Gastrocnemius medialis (tissue), 4 donors: ENCODE data around the gene NKX1-2. TPM values are rescaled to one million over a fixed set of nuclear protein-coding genes. Genes with fewer than 3 reads are reported as not detected.

Experiments used
- ATAC-seq, 2 donors: fragments of 150-250 bp; one replicate each; pipeline ENCODE4 v1.9.1; 2016
- DNase-seq, 2 donors: peaks; one replicate each; pipeline ENCODE4 v3.0.0-alpha.2; 2019
- H3K27ac ChIP-seq, 4 donors: fragments of 200-600 bp; sonication (generic); 1 replicate in 1 of 4; 2 replicates in 3 of 4; pipeline ENCODE4 v1.5.1; 2016 to 2018; ENCODE audit warnings: mild to moderate bottlenecking in 2 of 4, moderate library complexity in 1 of 4
- H3K27me3 ChIP-seq, 3 donors: fragments of 200-600 bp; sonication (generic) in 2 of 3; 1 replicate in 1 of 3; 2 replicates in 2 of 3; pipeline versions ENCODE4 v1.5.1 to v1.6.0; 2016 to 2019; ENCODE audit warnings: mild to moderate bottlenecking in 1 of 3, moderate library complexity in 1 of 3
- H3K36me3 ChIP-seq, 2 donors: fragments of 200-600 bp; sonication (generic) in 1 of 2; one replicate each; pipeline ENCODE4 v1.5.1; 2017 to 2018
- H3K4me1 ChIP-seq, 2 donors: fragments of 200-600 bp; sonication (generic) in 1 of 2; one replicate each; pipeline ENCODE4 v1.5.1; 2016 to 2017; ENCODE audit warnings: mild to moderate bottlenecking in 2 of 2
- H3K4me3 ChIP-seq, 4 donors: fragments of 200-600 bp; sonication (generic) in 3 of 4; 1 replicate in 1 of 4; 2 replicates in 3 of 4; pipeline ENCODE4 v1.5.1; 2016 to 2019; ENCODE audit warnings: mild to moderate bottlenecking in 2 of 4
- H3K9me3 ChIP-seq, 3 donors: fragments of 200-600 bp; sonication (generic) in 2 of 3; 1 replicate in 1 of 3; 2 replicates in 2 of 3; pipeline ENCODE4 v1.5.1; 2016 to 2019
- POLR2A ChIP-seq, 2 donors: fragments of 450-650 bp; IDR thresholded peaks; one replicate each; pipeline ENCODE4 v1.6.1; 2017; ENCODE audit warnings: antibody characterized with exemption in 2 of 2, mild to moderate bottlenecking in 2 of 2, moderate library complexity in 2 of 2
- in situ Hi-C, 4 donors: fragments of 200-750 bp; cut with MboI; loops; one replicate each; pipeline versions ENCODE4 v1.15.0 to v1.8.0; 2017; ENCODE audit warnings: low sequenced_read_pairs in 4 of 4
- intact Hi-C: fragments of 100-400 bp; cut with DNase I; formaldehyde crosslinking; loops from one replicate; pipeline ENCODE4 v1.15.1; 2023; ENCODE audit warnings: low total_unique reads
- total RNA-seq, 4 donors: library from RNA; depleted of rRNA; stranded (reverse); fragments of >200 nt; gene quantifications; one replicate each; pipeline versions ENCODE4 v1.1.0 to v1.2.3, GENCODE V29; 2016
- TF ChIP-seq, protein P1 (sequence below), 5 experiments: fragments of 450-650 bp in 3 of 5; fragments of 200-600 bp in 2 of 5; sonication (generic) in 2 of 5; IDR thresholded peaks in 4 of 5; conservative IDR thresholded peaks in 1 of 5; 1 replicate in 4 of 5; 2 replicates in 1 of 5; pipeline ENCODE4 v1.5.1; 2016 to 2019; ENCODE audit warnings: antibody characterized with exemption in 5 of 5, mild to moderate bottlenecking in 3 of 5, moderate library complexity in 3 of 5

Gene NKX1-2
- total RNA-seq, 4 donors from 2014 or later = not detected

DNA sequence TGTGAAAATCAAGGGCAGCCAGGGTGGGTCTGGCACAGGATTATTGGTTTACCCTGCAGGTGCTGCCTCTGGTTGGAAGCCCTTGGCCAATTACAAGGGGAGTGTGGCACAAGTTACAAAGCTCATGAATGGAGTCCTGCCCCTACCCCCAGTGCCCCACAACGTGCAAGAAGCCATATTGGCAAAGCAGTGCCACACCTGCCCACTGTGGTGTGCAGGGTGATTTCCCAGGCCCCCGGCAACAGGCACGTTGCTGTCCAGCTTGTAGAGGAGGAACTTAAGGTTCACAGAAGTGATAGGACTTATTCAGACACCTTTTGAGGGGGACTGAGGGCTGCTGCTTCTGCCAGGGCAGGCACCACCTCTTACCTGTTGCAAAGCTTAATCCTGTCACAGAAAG lies 23.2 kb upstream of the NKX1-2 start:
- TF ChIP-seq POLR2A (IDR thresholded peaks at IDR 0.05) = no peak
- TF ChIP-seq, protein P1, sequence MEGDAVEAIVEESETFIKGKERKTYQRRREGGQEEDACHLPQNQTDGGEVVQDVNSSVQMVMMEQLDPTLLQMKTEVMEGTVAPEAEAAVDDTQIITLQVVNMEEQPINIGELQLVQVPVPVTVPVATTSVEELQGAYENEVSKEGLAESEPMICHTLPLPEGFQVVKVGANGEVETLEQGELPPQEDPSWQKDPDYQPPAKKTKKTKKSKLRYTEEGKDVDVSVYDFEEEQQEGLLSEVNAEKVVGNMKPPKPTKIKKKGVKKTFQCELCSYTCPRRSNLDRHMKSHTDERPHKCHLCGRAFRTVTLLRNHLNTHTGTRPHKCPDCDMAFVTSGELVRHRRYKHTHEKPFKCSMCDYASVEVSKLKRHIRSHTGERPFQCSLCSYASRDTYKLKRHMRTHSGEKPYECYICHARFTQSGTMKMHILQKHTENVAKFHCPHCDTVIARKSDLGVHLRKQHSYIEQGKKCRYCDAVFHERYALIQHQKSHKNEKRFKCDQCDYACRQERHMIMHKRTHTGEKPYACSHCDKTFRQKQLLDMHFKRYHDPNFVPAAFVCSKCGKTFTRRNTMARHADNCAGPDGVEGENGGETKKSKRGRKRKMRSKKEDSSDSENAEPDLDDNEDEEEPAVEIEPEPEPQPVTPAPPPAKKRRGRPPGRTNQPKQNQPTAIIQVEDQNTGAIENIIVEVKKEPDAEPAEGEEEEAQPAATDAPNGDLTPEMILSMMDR (IDR thresholded peaks at IDR 0.05 in 4 of 5, conservative IDR thresholded peaks at IDR 0.05 in 1 of 5) = no peak
- in situ Hi-C loops (no loop called here), intact Hi-C loops (no loop called here)
- Histone ChIP-seq H3K27me3 (no peaks in the 10 kb centered on the region), H3K9me3 (no peaks in the 10 kb centered on the region), H3K36me3 (no peaks in the 10 kb centered on the region), H3K27ac (no peak overlapping the region), H3K4me3 (no peak overlapping the region), H3K4me1 (no peaks in the 10 kb centered on the region)
- ATAC-seq (no peak), DNase-seq (no peak)

DNA sequence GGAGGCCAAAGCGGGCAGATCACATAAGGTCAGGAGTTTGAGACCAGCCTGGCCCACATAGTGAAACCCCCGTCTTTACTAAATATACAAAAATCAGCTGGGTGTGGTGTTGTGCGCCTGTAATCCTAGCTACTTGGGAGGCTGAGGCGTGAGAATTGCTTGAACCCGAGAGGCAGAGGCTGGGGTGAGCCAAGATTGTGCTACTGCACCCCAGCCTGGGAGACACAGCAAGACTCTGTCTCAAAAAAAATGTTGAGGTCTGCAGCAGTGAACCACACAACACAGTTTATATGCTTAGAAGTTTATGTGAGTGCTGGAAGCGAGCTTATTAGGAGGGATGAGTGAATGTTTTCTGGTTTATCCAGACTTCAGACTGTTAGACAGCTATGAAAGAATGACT lies 22.2 kb upstream of the NKX1-2 start:
- DNase-seq = no peak
- Histone ChIP-seq H3K36me3 (no peaks in the 10 kb centered on the region), H3K9me3 (no peaks in the 10 kb centered on the region), H3K27ac (no peak overlapping the region), H3K4me3 (no peak overlapping the region), H3K4me1 (no peaks in the 10 kb centered on the region), H3K27me3 (no peaks in the 10 kb centered on the region)
- TF ChIP-seq, protein P1 (IDR thresholded peaks at IDR 0.05 in 4 of 5, conservative IDR thresholded peaks at IDR 0.05 in 1 of 5) = no peak
- no peak for TF ChIP-seq POLR2A (IDR thresholded peaks at IDR 0.05)
- ATAC-seq = no peak
- in situ Hi-C loops (no loop called here), intact Hi-C loops (no loop called here)

DNA sequence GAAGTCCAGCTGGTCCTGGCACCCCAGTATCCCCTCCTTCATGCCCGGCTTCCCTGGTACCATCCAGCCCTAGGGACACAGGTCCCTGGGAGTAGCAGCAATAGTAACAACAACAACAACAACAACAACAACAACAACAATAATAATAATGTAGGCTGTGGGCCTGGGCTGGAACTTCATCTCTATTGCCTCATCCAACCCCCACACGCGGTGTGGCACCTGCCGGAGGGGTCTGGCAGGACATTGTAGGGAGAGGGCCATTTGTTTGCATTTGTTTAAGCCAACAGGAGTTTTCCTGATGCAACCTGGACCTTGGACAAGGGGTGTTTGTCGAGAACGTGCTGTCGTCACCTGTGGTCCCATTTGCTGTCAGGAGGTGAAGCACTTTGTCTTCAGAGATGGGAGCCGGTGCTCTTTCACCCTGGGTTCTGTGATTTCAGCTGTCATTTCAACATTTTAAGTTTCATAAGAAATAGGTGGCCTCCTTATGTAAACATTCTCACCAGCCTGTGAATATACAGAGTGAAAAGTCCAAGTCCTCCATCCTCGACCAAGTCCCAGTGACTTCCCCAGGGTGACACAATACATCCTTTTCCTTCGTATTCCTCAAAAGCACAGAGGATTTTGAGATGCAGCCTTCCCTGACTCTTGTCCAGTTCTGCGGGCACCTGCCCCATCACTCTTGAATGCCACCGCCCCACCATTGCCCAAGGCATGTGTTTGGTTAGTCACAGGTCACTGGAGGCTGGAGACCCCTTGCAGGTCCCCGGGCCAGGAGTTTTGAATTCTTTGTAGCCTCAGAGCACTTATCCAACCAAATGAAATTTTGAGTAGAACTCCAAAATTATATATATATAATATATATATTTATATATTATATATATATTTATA lies 21.0 kb upstream of the NKX1-2 start:
- no peaks in the 10 kb centered on the region for H3K36me3 ChIP-seq
- no peak for TF ChIP-seq POLR2A (IDR thresholded peaks at IDR 0.05)
- TF ChIP-seq, protein P1 (IDR thresholded peaks at IDR 0.05 in 4 of 5, conservative IDR thresholded peaks at IDR 0.05 in 1 of 5) = no peak
- no peaks in the 10 kb centered on the region for H3K9me3 ChIP-seq
- no peak overlapping the region for H3K4me3 ChIP-seq
- H3K4me1 ChIP-seq = no peaks in the 10 kb centered on the region
- DNase-seq (no peak), ATAC-seq (no peak)
- intact Hi-C loops = no loop called here
- H3K27me3 ChIP-seq = no peaks in the 10 kb centered on the region
- H3K27ac ChIP-seq = no peak overlapping the region
- in situ Hi-C loops = no loop called here

DNA sequence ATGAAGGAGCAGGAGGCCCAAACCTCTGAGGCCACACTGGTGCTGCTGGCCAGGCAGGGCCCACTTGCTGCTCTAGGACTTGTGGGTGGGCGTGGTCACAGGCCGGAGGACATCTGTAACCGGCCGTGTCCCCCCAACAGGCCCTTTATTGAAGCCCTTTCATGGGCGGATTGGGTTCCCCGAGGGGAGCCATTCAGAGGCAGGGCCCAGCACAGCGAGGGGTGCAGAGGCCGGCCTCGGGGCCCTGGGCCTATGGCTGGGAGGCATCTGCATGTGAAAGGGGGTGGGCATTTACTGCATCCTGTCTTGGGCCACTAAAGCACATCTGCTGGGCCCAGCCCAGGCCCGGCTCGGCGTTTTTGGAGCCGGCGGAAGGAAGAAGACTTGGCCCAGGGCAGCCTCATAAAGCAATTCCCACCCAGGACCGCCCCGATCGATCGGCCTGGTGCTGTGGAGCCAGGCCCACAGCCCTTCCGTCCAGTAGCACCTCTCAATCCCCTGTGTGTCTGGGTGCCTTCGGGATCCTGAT lies 20.2 kb upstream of the NKX1-2 start:
- Histone ChIP-seq H3K27me3 (no peaks in the 10 kb centered on the region), H3K9me3 (no peaks in the 10 kb centered on the region), H3K4me1 (no peaks in the 10 kb centered on the region), H3K36me3 (no peaks in the 10 kb centered on the region), H3K4me3 (no peak overlapping the region), H3K27ac (no peak overlapping the region)
- TF ChIP-seq POLR2A (IDR thresholded peaks at IDR 0.05) = no peak
- TF ChIP-seq, protein P1 (IDR thresholded peaks at IDR 0.05 in 4 of 5, conservative IDR thresholded peaks at IDR 0.05 in 1 of 5) = no peak
- DNase-seq (no peak), ATAC-seq (no peak)
- intact Hi-C loops (no loop called here), in situ Hi-C loops (no loop called here)
